HEK293T (cell line): ENCODE data around the gene ATCAY.

Source experiments
- BHLHE40 ChIP-seq: fragments of 450-650 bp; IDR thresholded peaks from 2 replicates; pipeline ENCODE4 v1.6.1; 2016; ENCODE audit warnings: mild to moderate bottlenecking, moderate library complexity, borderline replicate concordance
- ELF4 ChIP-seq: fragments of 450-650 bp; IDR thresholded peaks from 2 replicates; pipeline ENCODE4 v1.6.1; 2017; ENCODE audit warnings: antibody characterized with exemption
- FOXA1 ChIP-seq: fragments of 450-650 bp; IDR thresholded peaks from 2 replicates; pipeline ENCODE4 v1.6.1; 2016; ENCODE audit warnings: mild to moderate bottlenecking
- FOXK2 ChIP-seq: fragments of 450-650 bp; IDR thresholded peaks from 2 replicates; pipeline ENCODE4 v1.6.1; 2016; ENCODE audit warnings: mild to moderate bottlenecking
- FOXM1 ChIP-seq: fragments of 450-650 bp; IDR thresholded peaks from 2 replicates; pipeline ENCODE4 v1.6.1; 2017; ENCODE audit warnings: mild to moderate bottlenecking, borderline replicate concordance
- HDGF ChIP-seq: fragments of 450-650 bp; IDR thresholded peaks from 2 replicates; pipeline ENCODE4 v1.6.1; 2017; ENCODE audit warnings: antibody characterized with exemption, borderline replicate concordance
- LEF1 ChIP-seq: fragments of 450-650 bp; IDR thresholded peaks from 2 replicates; pipeline ENCODE4 v1.6.1; 2017; ENCODE audit warnings: mild to moderate bottlenecking, borderline replicate concordance
- SP1 ChIP-seq: fragments of 450-650 bp; IDR thresholded peaks from 2 replicates; pipeline ENCODE4 v1.6.1; 2017

- no peak for TF ChIP-seq SP1
- no peak for TF ChIP-seq HDGF
- no peak for TF ChIP-seq FOXA1
- no peak for TF ChIP-seq FOXM1
- TF ChIP-seq LEF1 = no peak
- TF ChIP-seq ELF4 = no peak
- TF ChIP-seq FOXK2 = no peak
- no peak for TF ChIP-seq BHLHE40
Observed at GRCh38 chr19:3840804-3841203, 39.7 kb upstream of the ATCAY start.
